ENCODE results near the gene CDK8.

- TF ChIP-seq ZNF324 (CRISPR knock-in tag; IDR thresholded peaks at IDR 0.05): no peak
- TF ChIP-seq JUND (IDR thresholded peaks at IDR 0.05; ENCODE audit: borderline replicate concordance, low read depth, low read length): no peak
- TF ChIP-seq JUND (tag; IDR thresholded peaks at IDR 0.05; ENCODE audit: borderline replicate concordance, low read depth, low read length): no peak
- TF ChIP-seq HDAC2 (IDR thresholded peaks at IDR 0.05): no peak
Observed at GRCh38 chr13:26445092-26445491, 191.2 kb downstream of the CDK8 start.

Measured in K562 (cell line).